HepG2 (cell line): Measurements from ENCODE around the gene WDR76. TPM values are rescaled to one million over a fixed set of nuclear protein-coding genes. Genes with fewer than 3 reads are reported as not detected.

Source experiments
- ATAC-seq: fragments of 200-7000 bp; cut with Tn5 transposase; 3 replicates; pipeline ENCODE4 v1.9.1; 2020; ENCODE audit warnings: mild to moderate bottlenecking, moderate library complexity
- BruUV-seq: library from RNA; stranded (reverse); fragments of 400-500 nt; replicated peaks from 2 replicates; lab custom pipeline; 2021; lab: Mats Ljungman, UMichigan
- CTCF ChIA-PET: fragments of 300-600 bp; formaldehyde crosslinking; extraction: SDS; loops from one replicate; lab custom pipeline; 2021; ENCODE audit warnings: low total read pairs, inconsistent platforms, low intra/inter-chr PET ratio; lab: Yijun Ruan, JAX
- POLR2A ChIA-PET: fragments of 350-600 bp; sonication (Branson Sonifier 250); formaldehyde crosslinking; loops from one replicate; lab custom pipeline; 2020; ENCODE audit warnings: antibody characterized with exemption, inconsistent platforms; lab: Yijun Ruan, JAX
- DNase-seq: peaks from one replicate; pipeline ENCODE4 v3.0.0-alpha.2; 2015; ENCODE audit warnings: low spot score
- FAIRE-seq: peaks from 3 replicates; lab custom pipeline; 2011; peaks lifted over from hg19 to GRCh38; lab: Jason Lieb, UNC
- H2AFZ ChIP-seq: one replicate; pipeline ENCODE4 v1.6.1; 2011; ENCODE audit warnings: low read length, inconsistent platforms
- H3K27ac ChIP-seq: fragments of 300-600 bp; 3 replicates; pipeline ENCODE4 v1.8.0; 2011; ENCODE audit warnings: mixed run types, mild to moderate bottlenecking, mixed read lengths, low read length, inconsistent platforms; ENCODE audit not compliant: insufficient read depth; ENCODE audit errors: extremely low read length
- H3K27me3 ChIP-seq, 2 experiments: fragments of 200-600 bp in 1 of 2; 2 replicates in 1 of 2; 3 replicates in 1 of 2; pipeline versions ENCODE4 v1.6.0 to v1.8.0; 2011; ENCODE audit warnings: low read length in 2 of 2, mild to moderate bottlenecking in 2 of 2, moderate library complexity in 2 of 2, inconsistent platforms in 1 of 2; ENCODE audit not compliant: insufficient read depth in 2 of 2, control insufficient read depth in 1 of 2
- H3K36me3 ChIP-seq, 2 experiments: fragments of 200-600 bp in 1 of 2; replicated peaks in 1 of 2; 2 replicates in 1 of 2; 3 replicates in 1 of 2; pipeline versions ENCODE4 v1.5.1 to v1.8.0; 2011; ENCODE audit warnings: low read length in 2 of 2, inconsistent platforms in 1 of 2; ENCODE audit not compliant: insufficient read depth in 2 of 2, control insufficient read depth in 1 of 2
- H3K4me1 ChIP-seq: 2 replicates; pipeline ENCODE4 v1.5.1; 2012; ENCODE audit warnings: low read length, inconsistent platforms; ENCODE audit not compliant: insufficient read depth
- H3K4me2 ChIP-seq: 2 replicates; pipeline ENCODE4 v1.6.0; 2011; ENCODE audit warnings: low read depth, low read length, inconsistent platforms
- H3K4me3 ChIP-seq, 3 experiments: fragments of 200-600 bp in 1 of 3; sonication (generic), shearing (Covaris generic) in 1 of 3; replicated peaks in 1 of 3; 2 replicates each; pipeline ENCODE4 v1.5.1; 2011 to 2016; ENCODE audit warnings: low read length in 3 of 3, inconsistent platforms in 2 of 3, low read depth in 2 of 3, mild to moderate bottlenecking in 2 of 3, control low read depth in 1 of 3, mixed read lengths in 1 of 3; ENCODE audit not compliant: insufficient read depth in 1 of 3
- H3K79me2 ChIP-seq: one replicate; pipeline ENCODE4 v1.6.1; 2011; ENCODE audit warnings: low read length, inconsistent platforms; ENCODE audit not compliant: insufficient read depth
- H3K9ac ChIP-seq: 2 replicates; pipeline ENCODE4 v1.6.0; 2011; ENCODE audit warnings: mild to moderate bottlenecking, low read depth, low read length, inconsistent platforms; ENCODE audit not compliant: insufficient read depth
- H3K9me3 ChIP-seq: 2 replicates; pipeline ENCODE4 v1.5.1; 2012; ENCODE audit warnings: mild to moderate bottlenecking, low read length
- H4K20me1 ChIP-seq: 2 replicates; pipeline ENCODE4 v1.6.0; 2011; ENCODE audit warnings: inconsistent platforms, mild to moderate bottlenecking, low read length, moderate library complexity; ENCODE audit not compliant: insufficient read depth
- ATRX ChIP-seq: sonication (generic); formaldehyde crosslinking; IDR thresholded peaks from 2 replicates; pipeline ENCODE4 v1.4.0; 2020; ENCODE audit warnings: missing genetic modification reagents, borderline replicate concordance
- CBX2 ChIP-seq, 2 experiments: fragments of 200-600 bp in 1 of 2; sonication (generic); formaldehyde crosslinking in 1 of 2; IDR thresholded peaks; 2 replicates each; pipeline versions ENCODE4 v1.7.0 to v1.8.1; 2018 to 2022; ENCODE audit warnings: low read depth in 2 of 2, low read length in 1 of 2, mild to moderate bottlenecking in 1 of 2, missing genetic modification reagents in 1 of 2
- HDAC6 ChIP-seq: fragments of 200-600 bp; sonication (generic); IDR thresholded peaks from 2 replicates; pipeline ENCODE4 v1.7.0; 2017; ENCODE audit warnings: mild to moderate bottlenecking, antibody characterized with exemption, low read length, low read depth
- PAX8 ChIP-seq: sonication (generic); formaldehyde crosslinking; IDR thresholded peaks from 2 replicates; pipeline ENCODE4 v1.8.0; 2022; ENCODE audit warnings: mild to moderate bottlenecking, missing genetic modification reagents, borderline replicate concordance
- SNAPC2 ChIP-seq: sonication (generic); formaldehyde crosslinking; IDR thresholded peaks from 2 replicates; pipeline ENCODE4 v1.8.1; 2022; ENCODE audit warnings: mild to moderate bottlenecking, missing genetic modification reagents
- YEATS4 ChIP-seq: sonication (generic); formaldehyde crosslinking; IDR thresholded peaks from 2 replicates; pipeline ENCODE4 v1.4.0; 2020; ENCODE audit warnings: missing genetic modification reagents, borderline replicate concordance
- ZMAT3 ChIP-seq: sonication (generic); formaldehyde crosslinking; conservative IDR thresholded peaks from 2 replicates; pipeline ENCODE4 v1.7.0; 2021; ENCODE audit warnings: missing genetic modification reagents
- ZSCAN20 ChIP-seq: sonication (generic); formaldehyde crosslinking; IDR thresholded peaks from 2 replicates; pipeline ENCODE4 v1.4.0; 2020; ENCODE audit warnings: missing genetic modification reagents, mild to moderate bottlenecking, borderline replicate concordance
- WGBS: methylation state at CpG from one replicate; pipeline ENCODE4 v1.1.6; 2017; ENCODE audit warnings: low lambda C conversion rate; 5-methylcytosine and 5-hydroxymethylcytosine counted together
- in situ Hi-C: cut with HindIII; loops from 2 replicates; pipeline ENCODE4 v1.10.0; 2017; ENCODE audit warnings: low pct_unique_long_range_greater_than_20kb; ENCODE audit not compliant: extremely low pct_ligation_motif_present
- intact Hi-C: fragments of 100-400 bp; cut with micrococcal nuclease; formaldehyde crosslinking; loops from one replicate; pipeline ENCODE4 v1.10.0; 2022; ENCODE audit not compliant: unreplicated experiment
- polyA plus RNA-seq, 8 experiments: library from polyadenylated mRNA; depleted of rRNA in 3 of 8; stranded (reverse) in 7 of 8; unstranded in 1 of 8; fragments of >200 nt; fragmentation: Illumina TruSeq in 4 of 8; extraction: Trizol in 4 of 8; gene quantifications; 2 replicates each; pipeline versions ENCODE4 v1.2.1 to v1.2.3, GENCODE V29; 2011 to 2016; ENCODE audit warnings: low read depth in 4 of 8, missing spikeins in 1 of 8, mixed read lengths in 1 of 8; ENCODE audit not compliant: insufficient read depth in 1 of 8
- total RNA-seq, 5 experiments: library from RNA; depleted of rRNA; stranded (reverse); fragments of >200 nt; fragmentation: Illumina TruSeq; extraction: Trizol; gene quantifications; 2 replicates each; pipeline ENCODE4 v1.2.3, GENCODE V29; 2016; ENCODE audit warnings: low read depth in 1 of 5
- TF ChIP-seq, protein P1 (sequence below): sonication (generic); formaldehyde crosslinking; IDR thresholded peaks from 2 replicates; pipeline ENCODE4 v1.9.0; 2021; ENCODE audit warnings: missing genetic modification reagents, mild to moderate bottlenecking, borderline replicate concordance
- TF ChIP-seq, protein P2 (sequence below): sonication (generic); formaldehyde crosslinking; IDR thresholded peaks from 2 replicates; pipeline ENCODE4 v1.4.0; 2020; ENCODE audit warnings: missing genetic modification reagents

The WDR76 gene
- total and polyA plus RNA-seq, 2 of the 13 experiments (the other 11 are each of a cell fraction or from before 2014, with no cell fraction given) = 1.1 to 9.7 TPM

DNA sequence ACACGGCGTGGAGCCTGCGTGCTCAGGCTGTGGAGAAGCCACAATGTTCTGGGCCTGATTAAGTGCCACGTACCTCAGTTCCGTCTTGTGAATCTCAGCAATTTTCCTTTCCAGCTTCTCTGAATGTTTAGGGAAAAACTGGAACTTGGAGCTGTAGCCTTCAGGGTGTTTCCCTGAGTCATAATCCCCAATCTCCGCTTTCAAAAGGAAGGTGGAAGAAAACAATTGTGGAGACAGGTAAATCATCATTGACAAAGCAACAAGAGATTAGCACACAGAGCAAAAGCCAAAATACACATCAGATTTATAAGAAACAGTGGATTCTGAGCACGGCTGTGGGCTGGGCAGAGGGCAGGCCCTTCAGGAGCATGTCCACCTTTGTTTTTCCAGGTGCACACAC lies 79.0 kb downstream of the WDR76 start:
- intact Hi-C loops = no loop called here
- CTCF ChIA-PET = no interaction called here
- no peak overlapping the region for H3K9ac ChIP-seq
- TF ChIP-seq CBX2 (IDR thresholded peaks at IDR 0.05; ENCODE audit: low read depth, low read length) (no peak), CBX2 (CRISPR knock-in tag; IDR thresholded peaks at IDR 0.05; ENCODE audit: low read depth) (no peak), PAX8 (no peak), ATRX (CRISPR knock-in tag) (no peak), YEATS4 (no peak), HDAC6 (no peak), ZSCAN20 (CRISPR knock-in tag) (no peak), ZMAT3 (CRISPR knock-in tag) (no peak), SNAPC2 (no peak)
- TF ChIP-seq, protein P1, sequence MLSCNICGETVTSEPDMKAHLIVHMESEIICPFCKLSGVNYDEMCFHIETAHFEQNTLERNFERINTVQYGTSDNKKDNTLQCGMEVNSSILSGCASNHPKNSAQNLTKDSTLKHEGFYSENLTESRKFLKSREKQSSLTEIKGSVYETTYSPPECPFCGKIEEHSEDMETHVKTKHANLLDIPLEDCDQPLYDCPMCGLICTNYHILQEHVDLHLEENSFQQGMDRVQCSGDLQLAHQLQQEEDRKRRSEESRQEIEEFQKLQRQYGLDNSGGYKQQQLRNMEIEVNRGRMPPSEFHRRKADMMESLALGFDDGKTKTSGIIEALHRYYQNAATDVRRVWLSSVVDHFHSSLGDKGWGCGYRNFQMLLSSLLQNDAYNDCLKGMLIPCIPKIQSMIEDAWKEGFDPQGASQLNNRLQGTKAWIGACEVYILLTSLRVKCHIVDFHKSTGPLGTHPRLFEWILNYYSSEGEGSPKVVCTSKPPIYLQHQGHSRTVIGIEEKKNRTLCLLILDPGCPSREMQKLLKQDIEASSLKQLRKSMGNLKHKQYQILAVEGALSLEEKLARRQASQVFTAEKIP (CRISPR knock-in tag) = no peak
- TF ChIP-seq, protein P2, sequence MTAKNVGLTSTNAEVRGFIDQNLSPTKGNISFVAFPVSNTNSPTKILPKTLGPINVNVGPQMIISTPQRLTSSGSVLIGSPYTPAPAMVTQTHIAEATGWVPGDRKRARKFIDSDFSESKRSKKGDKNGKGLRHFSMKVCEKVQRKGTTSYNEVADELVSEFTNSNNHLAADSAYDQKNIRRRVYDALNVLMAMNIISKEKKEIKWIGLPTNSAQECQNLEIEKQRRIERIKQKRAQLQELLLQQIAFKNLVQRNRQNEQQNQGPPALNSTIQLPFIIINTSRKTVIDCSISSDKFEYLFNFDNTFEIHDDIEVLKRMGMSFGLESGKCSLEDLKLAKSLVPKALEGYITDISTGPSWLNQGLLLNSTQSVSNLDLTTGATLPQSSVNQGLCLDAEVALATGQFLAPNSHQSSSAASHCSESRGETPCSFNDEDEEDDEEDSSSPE (CRISPR knock-in tag) = no peak
- TF ChIP-seq, all 625 proteins: peak for 0
- Histone ChIP-seq H4K20me1 (no peaks in the 10 kb centered on the region), H3K79me2 (no peaks in the 10 kb centered on the region), H3K27ac (no peak overlapping the region), H3K27me3 (no peaks in the 10 kb centered on the region), H2AFZ (no peak overlapping the region), H3K9me3 (no peaks in the 10 kb centered on the region), H3K4me3 (no peak overlapping the region), H3K36me3 (no peaks in the 10 kb centered on the region), H3K4me2 (no peak overlapping the region), H3K4me1 (peaks cover 11% of the 10 kb centered on the region)
- 72% methylated on average over 7 of the region's 7 CpGs for WGBS
- POLR2A ChIA-PET = no interaction called here
- in situ Hi-C loops = loop anchor here (10.0 kb wide), 1 partner anchor 309 kb away; no protein-coding TSS in a partner anchor
- no peak for DNase-seq
- no peak for ATAC-seq
- no peak for FAIRE-seq
- BruUV-seq = no TSS peak
